Measurements from ENCODE around the gene LGI2.

GRCh38 chr4:25060241-25060962, 29.7 kb upstream of the LGI2 start:
- TF ChIP-seq CTCF (IDR thresholded peaks at IDR 0.05 in 4 of 5, conservative IDR thresholded peaks at IDR 0.05 in 1 of 5) (no peak), POLR2A (IDR thresholded peaks at IDR 0.05) (no peak)

All from gastrocnemius medialis (tissue), 4 donors.